GM19025 (cell line): Measurements from ENCODE around the gene UAP1L1.
"Not testable (repeated sequence)": the region's sequence is repeated elsewhere in the genome, so short reads cannot be mapped to it uniquely, and the experiment has no call there.

Source experiments
- ATAC-seq: cut with Tn5 transposase; IDR thresholded peaks from one replicate; pipeline ENCODE4 v1.9.1; 2021; ENCODE audit warnings: mild to moderate bottlenecking, low read depth, moderate library complexity; ENCODE audit not compliant: unreplicated experiment

Gene UAP1L1

GRCh38 chr9:137055385-137056364, 21.6 kb upstream of the UAP1L1 start:
- no peak for ATAC-seq

DNA sequence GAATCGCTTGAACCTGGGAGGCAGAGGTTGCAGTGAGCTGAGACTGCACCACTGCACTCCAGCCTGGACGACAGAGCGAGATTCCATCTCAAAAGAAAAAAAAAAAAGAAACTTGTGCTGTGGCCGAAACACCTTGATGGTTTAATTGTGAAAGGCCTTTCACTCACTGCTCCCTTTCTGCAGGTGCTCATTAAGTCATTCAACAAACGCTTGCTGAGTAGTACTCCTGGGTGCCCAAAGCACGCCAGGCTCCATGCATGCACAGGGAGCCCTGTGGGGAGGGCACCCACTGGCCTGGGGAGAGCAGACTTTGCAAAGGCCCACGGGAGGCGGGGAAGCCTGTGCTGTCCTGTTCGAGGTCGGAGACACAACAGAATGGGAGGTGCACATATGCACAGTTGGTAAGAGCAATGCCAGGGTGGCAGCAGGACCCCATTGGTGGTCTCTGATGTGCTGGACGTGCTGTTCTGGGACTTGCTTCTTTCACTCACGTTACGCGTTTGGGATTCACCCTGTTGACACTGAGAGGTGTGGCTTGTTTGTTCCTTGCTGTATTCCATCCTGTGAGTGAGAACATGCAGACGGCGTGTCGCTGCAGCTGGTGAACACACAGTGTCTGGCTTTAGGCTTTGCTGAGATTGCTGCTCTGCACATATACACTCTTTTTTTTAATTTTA, 20.4 kb upstream of the UAP1L1 start:
- ATAC-seq: no peak

DNA sequence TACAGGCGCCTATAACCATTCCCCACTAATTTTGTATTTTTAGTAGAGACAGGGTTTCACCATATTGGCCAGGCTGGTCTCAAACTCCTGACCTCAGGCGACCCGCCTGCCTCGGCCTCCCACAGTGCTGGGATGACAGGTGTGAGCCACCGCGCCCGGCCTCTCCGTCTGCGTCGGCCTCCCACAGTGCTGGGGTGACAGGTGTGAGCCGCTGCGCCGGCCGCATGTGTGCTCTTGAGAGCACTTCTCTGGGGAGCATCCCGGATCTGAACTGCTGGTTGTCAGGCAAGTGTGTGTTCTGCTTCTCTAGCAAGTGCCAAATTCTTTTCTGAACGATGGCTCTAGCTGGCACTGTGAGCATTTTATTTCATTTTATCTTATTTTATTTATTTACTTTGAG, 19.8 kb upstream of the UAP1L1 start:
- ATAC-seq: no peak

DNA sequence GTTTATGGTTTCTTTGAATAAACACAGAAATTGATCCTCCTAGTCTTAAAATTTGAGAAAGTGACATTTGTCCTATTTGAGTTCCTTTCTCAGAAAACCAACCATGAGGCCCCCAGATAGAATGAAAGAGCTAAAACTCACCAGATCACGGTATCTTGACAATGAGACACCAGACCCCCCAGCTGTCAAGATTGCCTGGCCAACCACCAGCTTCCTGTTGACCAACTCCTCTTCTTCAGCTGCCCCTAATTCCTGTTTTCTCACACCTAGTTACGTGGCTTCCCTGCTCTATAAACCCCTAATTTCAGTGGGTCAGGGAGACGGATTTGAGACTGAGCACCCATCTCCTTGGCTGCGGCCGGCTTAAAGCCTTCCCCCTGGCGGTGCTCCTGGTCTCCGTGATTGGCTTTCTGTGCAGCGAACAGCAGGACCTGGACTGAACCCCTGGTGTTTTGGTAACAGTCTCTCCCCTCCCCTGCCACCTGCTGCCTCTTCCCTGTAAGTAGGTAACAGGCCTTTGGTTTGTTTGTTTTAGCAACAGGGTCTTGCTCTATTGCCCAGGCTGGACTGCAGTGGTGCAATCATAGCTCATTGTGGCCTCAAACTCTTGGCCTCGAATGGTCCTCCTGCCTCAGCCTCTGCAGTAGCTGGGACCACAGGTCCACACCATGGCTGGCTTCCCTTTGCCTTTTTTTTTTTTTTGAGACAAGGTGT, 18.6 kb upstream of the UAP1L1 start:
- ATAC-seq: no peak

- no peak for ATAC-seq
Observed at GRCh38 chr9:137062384-137062783, 14.9 kb upstream of the UAP1L1 start.

- ATAC-seq: not testable (repeated sequence)
Observed at GRCh38 chr9:137062798-137063197, 14.5 kb upstream of the UAP1L1 start.

- ATAC-seq: no peak
Observed at GRCh38 chr9:137063311-137064026, 13.8 kb upstream of the UAP1L1 start.

GRCh38 chr9:137064027-137064879, 13.1 kb upstream of the UAP1L1 start:
- no peak for ATAC-seq

- ATAC-seq: no peak
Observed at GRCh38 chr9:137064880-137065164, 12.5 kb upstream of the UAP1L1 start.

DNA sequence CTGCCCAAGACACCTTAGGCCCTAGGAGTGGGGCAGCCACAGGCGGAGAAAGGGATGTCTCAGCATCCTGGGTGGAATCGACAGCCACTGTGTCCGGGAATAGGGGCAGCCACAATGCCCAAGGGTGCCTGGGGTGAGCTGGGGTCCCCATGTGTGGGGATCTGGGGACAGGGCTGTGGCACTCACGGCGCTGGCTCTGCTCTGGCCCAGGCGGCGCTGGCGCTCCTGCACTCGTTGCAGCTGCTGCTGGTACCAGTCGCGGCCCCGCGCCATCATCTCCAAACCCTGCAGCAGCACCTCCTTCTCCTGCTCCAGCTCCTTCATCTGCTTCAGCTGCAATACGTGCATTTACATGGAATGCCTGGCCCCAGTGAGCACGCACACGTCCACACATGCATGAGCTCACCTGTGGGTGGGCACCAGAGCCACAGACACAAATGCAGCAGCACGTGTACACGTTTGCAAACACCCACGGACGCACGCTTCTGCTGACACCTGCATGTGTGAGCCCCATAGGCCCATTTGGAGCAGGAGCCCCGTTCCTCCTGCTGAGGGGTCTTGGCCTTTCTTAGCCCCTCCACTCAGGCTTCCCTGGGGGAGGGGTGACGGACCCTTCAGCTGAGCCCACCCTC, 11.9 kb upstream of the UAP1L1 start:
- no peak for ATAC-seq

GRCh38 chr9:137066096-137066861, 11.0 kb upstream of the UAP1L1 start:
- ATAC-seq: no peak

DNA sequence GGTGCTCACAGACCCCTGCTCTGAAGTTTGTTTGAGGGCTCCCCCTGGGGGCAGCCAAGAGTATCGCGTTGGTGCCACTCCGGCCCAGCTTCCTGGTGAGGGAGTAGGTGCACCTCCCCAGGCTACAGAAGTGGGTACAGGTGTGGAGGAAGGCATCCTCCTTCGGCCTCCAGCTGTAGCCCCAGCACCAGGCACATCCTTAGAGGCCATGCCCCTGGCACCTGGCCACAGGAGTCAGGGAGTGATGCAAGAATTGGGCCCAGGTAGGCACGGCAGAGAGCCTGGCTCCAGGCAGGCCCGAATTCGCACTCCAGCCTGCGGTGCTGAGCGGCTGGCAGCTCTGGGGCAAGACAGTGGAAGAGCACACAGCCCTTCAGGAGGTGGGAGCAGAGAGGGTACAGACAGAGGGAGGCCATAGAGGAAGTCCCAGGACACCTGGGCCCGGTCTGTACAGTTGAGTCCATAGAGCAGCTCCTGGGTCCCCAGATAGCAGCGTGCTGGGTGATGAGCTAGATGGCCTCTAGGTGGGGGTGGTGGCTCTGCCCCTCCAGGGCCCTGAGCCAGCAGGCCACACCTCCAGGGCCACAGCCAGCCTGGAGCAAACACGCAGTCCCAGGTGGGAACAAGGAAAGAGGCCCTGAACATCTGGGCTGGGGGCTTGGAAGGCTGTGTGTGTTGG, 9.3 kb upstream of the UAP1L1 start:
- no peak for ATAC-seq

DNA sequence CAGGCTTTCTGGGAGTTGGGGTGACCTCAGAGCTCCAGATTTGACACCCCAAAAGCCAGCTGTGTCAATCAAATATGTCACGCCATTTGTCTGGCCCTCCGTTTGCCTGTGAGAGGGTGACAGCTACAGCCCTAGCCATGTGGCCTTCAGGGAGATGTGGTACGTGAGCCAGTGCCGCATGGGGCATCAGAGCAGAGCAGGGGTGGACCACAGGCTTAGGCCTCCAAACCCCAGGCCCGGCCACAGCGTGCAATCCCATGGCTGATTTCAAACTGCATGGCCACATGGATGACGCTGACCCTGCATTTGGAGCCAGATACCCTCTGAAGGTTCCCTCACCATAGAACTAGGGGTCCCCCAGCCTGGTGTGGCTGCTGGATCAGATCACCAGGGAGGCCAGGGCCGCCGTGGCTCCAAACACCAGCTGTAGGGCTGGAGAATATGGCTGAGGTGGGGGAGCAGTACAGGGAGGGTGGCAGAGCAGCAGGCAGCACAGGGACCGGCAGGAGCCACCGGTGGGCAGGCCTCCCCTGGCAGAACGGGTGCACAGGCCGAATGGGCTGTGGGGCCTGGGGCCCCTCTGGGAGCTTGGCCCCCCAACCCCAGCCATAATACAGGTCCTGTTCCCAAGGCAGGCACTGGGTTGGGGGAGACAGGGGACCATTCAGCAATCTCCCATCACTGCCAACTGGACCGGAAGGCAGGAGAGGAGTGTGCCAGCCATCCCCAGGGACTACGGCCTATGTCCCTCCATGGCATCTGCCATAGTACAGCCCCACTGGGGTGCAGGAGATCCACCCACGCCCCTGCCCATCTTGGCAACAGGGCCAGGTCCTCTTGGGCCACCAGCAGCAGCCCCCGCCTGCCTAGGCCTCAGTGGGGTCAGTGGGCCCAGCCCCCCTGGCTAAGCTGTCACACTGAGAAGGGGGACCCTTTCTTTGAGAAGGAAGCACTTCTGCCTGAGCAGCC, 8.5 kb upstream of the UAP1L1 start:
- no peak for ATAC-seq

DNA sequence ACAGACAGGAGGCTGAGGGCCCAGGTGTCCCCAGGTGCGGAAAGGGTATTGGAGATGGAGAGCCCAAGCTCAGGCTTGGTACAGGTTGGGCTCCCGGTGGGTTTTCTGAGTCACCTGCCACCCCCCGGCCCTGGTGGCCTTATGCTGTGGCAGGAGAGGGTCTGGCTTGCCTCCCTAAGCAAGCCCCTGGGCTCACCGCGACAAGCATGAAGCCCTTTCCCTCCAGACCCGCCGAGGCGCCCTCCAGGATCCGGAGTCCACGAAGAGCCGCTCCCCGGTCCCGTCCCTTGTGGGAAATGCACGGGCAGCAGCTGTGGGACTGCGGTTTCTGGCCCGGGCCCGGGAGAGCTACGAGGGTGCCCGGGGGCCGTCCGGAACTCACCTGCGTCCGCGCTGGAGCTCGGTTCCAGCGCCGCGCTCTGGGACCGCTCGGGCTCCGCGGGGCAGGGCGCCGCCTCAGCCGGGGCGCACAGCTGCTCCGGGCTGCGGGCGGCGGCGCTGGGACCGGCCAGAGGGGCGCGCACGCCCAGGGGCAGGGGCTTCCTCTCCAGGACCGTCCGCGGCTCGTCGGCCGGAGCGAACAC, 7.7 kb upstream of the UAP1L1 start:
- peak; percentile 8 for ATAC-seq

DNA sequence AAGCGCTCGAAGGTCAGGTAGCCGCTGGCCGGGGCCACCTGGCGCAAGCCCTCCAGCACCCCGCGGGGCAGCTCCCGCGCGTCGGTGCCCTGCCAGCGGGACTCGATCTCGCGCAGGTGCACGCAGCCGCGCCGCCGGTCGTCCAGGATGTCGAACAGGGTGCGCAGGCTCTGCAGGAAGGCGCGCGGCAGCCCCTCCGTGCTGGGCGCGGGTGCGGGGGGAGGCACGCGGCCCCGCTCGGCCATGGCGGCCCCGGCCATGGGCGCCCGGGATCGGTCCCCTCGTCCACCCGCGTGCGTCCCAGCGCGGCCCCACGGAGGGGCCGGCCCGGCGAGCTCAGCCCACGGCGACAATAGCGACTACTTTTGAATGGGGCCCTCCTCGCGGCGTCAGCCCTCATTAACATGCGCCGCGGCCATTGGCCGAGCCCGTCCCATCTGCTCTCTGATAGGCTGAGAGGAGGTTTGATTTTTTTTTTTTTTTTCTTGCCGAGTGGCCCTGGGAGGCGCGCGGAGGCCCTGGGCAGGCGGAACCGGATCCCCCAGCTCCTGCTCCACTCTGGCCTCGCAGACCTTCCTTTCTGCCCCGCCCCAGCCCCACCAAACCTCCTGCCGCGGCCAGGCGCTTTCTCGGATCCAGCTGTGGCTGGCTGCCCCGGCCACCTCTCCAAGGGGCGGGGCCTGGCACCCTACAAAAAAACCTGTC, 7.0 kb upstream of the UAP1L1 start, which contains the start of gene SAPCD2:
SAPCD2 (minus strand) TSS at position 357 of the 705 bp plus-strand sequence; CDS start at position 260, 97 bp downstream.
- ATAC-seq: peak; percentile 62

DNA sequence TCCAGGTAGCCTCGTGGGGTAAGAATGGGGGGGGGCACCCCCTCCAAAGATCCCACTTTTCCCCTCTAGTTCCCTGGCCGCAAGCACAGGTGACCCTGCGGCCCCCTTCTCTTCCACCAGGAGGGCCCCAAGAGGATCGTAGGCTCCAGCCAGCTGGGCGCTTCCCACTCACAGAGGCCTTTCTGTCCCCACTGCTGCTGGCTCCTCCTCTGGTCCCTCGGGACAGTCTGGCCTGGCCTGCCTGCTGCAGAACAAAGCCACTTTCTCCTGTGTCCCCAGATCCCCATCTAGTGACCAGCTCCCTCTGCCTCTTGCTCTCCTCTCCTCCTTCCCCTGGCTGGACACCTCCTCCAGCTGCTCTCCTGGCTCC, 6.4 kb upstream of the UAP1L1 start:
- no peak for ATAC-seq
